Mucosa of descending colon (tissue), 3 donors: ENCODE data around the gene MT1B. TPM values are rescaled to one million over a fixed set of nuclear protein-coding genes. Genes with fewer than 3 reads are reported as not detected.

Experiments used
- ATAC-seq: fragments of 200-7000 bp; cut with Tn5 transposase; one replicate; pipeline ENCODE4 v1.9.1; 2020; ENCODE audit warnings: mild to moderate bottlenecking, moderate library complexity
- DNase-seq, 3 donors: peaks; one replicate each; pipeline ENCODE4 v3.0.0-alpha.2; 2020
- H3K36me3 ChIP-seq: fragments of 200-600 bp; one replicate; pipeline ENCODE4 v1.8.0; 2021; ENCODE audit warnings: low read depth, mild to moderate bottlenecking
- H3K4me1 ChIP-seq: fragments of 200-600 bp; one replicate; pipeline ENCODE4 v1.8.0; 2021; ENCODE audit warnings: low read depth, mild to moderate bottlenecking
- H3K4me3 ChIP-seq: fragments of 200-600 bp; one replicate; pipeline ENCODE4 v1.8.0; 2021; ENCODE audit warnings: mild to moderate bottlenecking
- H3K9me3 ChIP-seq: fragments of 200-600 bp; one replicate; pipeline ENCODE4 v1.8.0; 2021; ENCODE audit warnings: mild to moderate bottlenecking
- intact Hi-C, 2 donors: fragments of 100-400 bp; cut with DNase I in 1 of 2; cut with micrococcal nuclease in 1 of 2; formaldehyde crosslinking; loops; one replicate each; pipeline versions ENCODE4 v1.11.0 to v1.11.1; 2022; cut with DNase I, micrococcal nuclease
- total RNA-seq, 3 donors: library from RNA; stranded (reverse); fragmentation: NEBNext Ultra II Directional in 2 of 3; extraction: Animal tissue kit (Norgen Biotek cat#: 25700) in 2 of 3; gene quantifications; one replicate each; pipeline versions ENCODE4 v1.2.1 to v1.2.4, GENCODE V29; 2021 to 2023
- TF ChIP-seq, protein P1 (sequence below): fragments of 200-600 bp; IDR thresholded peaks from one replicate; pipeline ENCODE4 v1.8.0; 2022; ENCODE audit warnings: antibody characterized with exemption, mild to moderate bottlenecking
- donor health status: DM: no; HTN: no; CAD: no; lungs with moderate emphysema.
- donor health status: DM: no; HTN: no; CAD: no.
- donor health status: DM: no; HTN: yes; CAD: no.

MT1B gene
- total RNA-seq, 3 donors from 2014 or later = not detected

DNA sequence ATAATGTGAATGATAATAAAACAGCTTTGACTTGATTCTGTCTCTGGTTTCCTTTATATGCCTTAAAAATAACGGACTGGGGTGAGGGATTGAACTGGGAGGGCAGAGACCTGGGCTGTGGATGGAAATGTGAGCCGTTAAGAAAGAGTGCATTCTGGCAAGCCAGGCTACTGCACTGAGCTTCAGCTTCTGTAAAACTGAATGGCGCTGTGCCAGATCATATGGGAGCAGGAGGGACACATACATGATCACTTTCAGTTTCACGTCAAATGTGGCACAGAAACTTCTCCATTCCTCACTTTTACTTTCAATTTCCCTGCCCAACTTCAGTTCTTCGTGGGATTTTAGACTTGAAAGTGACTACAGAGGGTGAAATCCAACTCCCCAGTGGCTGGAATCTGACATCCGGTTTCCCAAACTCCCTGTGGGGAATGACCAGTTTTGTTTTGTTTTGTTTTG lies 42.2 kb upstream of the MT1B start:
- H3K36me3 ChIP-seq = no peaks in the 10 kb centered on the region
- DNase-seq (peak; percentile 52 to 92 (median 70)), ATAC-seq (peak; percentile 61)
- H3K4me1 ChIP-seq = peaks cover 20% of the 10 kb centered on the region
- intact Hi-C loops = loop anchor here in 1 of 2 donors (10.0 kb wide), 1 partner anchor 95 kb away; no protein-coding TSS in a partner anchor
- H3K4me3 ChIP-seq = no peak overlapping the region
- H3K9me3 ChIP-seq = no peaks in the 10 kb centered on the region
- TF ChIP-seq, protein P1, sequence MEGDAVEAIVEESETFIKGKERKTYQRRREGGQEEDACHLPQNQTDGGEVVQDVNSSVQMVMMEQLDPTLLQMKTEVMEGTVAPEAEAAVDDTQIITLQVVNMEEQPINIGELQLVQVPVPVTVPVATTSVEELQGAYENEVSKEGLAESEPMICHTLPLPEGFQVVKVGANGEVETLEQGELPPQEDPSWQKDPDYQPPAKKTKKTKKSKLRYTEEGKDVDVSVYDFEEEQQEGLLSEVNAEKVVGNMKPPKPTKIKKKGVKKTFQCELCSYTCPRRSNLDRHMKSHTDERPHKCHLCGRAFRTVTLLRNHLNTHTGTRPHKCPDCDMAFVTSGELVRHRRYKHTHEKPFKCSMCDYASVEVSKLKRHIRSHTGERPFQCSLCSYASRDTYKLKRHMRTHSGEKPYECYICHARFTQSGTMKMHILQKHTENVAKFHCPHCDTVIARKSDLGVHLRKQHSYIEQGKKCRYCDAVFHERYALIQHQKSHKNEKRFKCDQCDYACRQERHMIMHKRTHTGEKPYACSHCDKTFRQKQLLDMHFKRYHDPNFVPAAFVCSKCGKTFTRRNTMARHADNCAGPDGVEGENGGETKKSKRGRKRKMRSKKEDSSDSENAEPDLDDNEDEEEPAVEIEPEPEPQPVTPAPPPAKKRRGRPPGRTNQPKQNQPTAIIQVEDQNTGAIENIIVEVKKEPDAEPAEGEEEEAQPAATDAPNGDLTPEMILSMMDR = no peak

DNA sequence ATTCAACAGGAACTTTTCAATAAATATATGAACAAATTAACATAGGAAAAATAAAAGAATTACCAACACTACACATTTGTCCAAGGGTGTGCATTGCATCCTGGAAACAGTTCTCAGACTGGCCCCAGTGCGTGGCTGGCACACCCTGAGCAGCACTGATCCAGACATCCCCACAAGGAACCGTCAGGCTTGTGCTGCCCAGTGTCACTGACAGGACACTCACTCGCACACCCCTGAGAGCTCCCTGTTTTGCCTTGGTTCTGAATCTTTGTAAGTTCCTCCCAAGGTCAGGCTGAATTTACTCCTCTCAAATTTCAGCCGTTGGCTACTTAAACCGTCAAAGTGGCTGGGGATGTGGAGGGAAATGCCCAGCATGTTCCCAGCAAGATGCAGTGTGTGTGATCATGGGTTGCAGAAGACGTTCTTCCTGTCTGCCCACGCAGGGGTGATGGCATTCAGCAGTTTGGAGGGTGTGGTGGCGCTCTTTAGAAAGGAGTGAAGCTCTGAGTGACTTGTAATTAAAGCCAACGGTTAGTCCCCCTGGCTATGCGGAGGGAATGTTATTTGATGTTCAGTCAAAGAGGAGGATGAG lies 41.6 kb upstream of the MT1B start:
- H3K4me3 ChIP-seq = no peak overlapping the region
- peak; percentile 56 to 69 (median 61) for DNase-seq
- H3K4me1 ChIP-seq = peaks cover 20% of the 10 kb centered on the region
- TF ChIP-seq, protein P1 = no peak
- peak; percentile 13 for ATAC-seq
- no peaks in the 10 kb centered on the region for H3K9me3 ChIP-seq
- no peaks in the 10 kb centered on the region for H3K36me3 ChIP-seq
- intact Hi-C loops = no loop called here

DNA sequence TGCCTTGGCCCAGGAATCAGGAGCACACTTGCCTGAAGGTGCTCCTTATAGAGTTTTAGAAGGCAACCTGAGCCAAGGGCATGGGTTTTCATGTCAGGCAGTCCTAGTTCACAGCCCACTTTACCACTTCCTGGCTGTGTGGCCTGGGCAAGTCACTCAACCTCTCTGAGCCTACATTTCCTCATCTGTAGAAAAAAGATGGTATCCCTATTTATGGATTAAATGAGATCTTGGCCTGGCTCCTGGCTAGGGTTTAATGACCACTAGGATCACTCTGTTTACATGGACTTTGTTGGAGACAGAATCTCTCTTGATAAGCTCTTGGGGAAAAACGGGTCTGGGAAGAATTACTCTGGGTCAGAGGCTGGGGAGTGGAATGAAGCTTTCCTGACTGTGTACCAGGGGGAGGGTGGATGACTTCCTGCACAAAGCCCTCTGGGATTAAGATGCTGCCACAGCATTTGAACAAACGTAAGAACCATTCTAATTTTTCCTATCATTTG lies 41.0 kb upstream of the MT1B start:
- intact Hi-C loops = no loop called here
- Histone ChIP-seq H3K9me3 (no peaks in the 10 kb centered on the region), H3K4me1 (peaks cover 20% of the 10 kb centered on the region), H3K4me3 (no peak overlapping the region), H3K36me3 (no peaks in the 10 kb centered on the region)
- peak in 1 of 3 donors; percentile 32 for DNase-seq
- TF ChIP-seq, protein P1 = no peak
- ATAC-seq = no peak

DNA sequence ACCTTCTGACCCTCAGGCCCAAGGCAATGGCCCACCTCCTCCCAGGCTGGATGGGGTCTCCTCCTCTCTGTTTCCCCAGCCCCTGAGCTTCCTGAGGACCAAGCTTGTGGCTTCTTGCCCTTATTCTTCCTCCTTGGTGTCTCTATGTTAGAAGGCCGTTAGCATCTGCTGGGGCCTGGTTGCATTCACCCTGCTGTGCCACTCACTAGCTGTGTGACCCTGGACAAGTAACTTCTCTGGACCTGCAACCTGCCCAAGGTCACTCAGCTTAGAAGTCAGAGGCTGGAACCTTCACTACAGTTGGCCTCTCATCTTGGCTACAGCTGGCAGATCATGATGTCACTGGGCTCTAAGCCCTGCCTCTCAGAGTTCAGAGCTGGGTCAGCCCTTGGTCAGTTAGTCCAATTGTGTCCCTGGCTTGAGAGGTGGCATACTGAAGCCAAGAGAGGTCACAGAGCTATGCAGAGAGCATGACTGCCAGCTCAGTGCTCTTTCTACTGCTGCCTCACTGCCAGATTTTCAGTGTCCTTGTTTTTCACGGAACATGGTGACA lies 40.3 kb upstream of the MT1B start:
- no peak for ATAC-seq
- DNase-seq = peak in 1 of 3 donors; percentile 23
- intact Hi-C loops = no loop called here
- TF ChIP-seq, protein P1 = no peak
- Histone ChIP-seq H3K4me3 (no peak overlapping the region), H3K9me3 (no peaks in the 10 kb centered on the region), H3K36me3 (no peaks in the 10 kb centered on the region), H3K4me1 (peaks cover 20% of the 10 kb centered on the region)

DNA sequence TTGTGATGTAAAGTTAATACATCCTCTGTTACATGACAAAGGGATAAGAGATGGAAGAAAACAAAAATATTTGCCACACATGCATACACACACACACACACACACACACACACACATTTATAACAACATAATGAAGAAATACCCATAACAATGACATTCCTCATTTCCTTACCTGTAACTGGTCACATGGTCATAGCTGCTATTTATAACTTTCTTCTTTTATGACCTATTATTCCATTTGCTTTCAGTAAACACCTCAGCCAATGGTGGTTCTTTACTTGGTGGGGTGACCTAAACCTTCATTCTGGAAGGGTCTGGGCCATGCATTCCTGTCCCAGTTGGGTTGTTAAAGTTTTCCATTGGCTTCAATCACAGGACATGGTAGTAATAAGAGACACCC lies 38.0 kb upstream of the MT1B start:
- no peaks in the 10 kb centered on the region for H3K9me3 ChIP-seq
- H3K4me1 ChIP-seq = peaks cover 27% of the 10 kb centered on the region
- no peak for DNase-seq
- TF ChIP-seq, protein P1 = no peak
- intact Hi-C loops = no loop called here
- no peak for ATAC-seq
- H3K36me3 ChIP-seq = no peaks in the 10 kb centered on the region
- H3K4me3 ChIP-seq = no peak overlapping the region
